Fibroblast of skin of left quadriceps (primary cell): ENCODE measurements around the gene SYCP3.
A peak's percentile ranks its signal among the peaks of the same experiment; 100 is the strongest.

Source experiments
- DNase-seq, 2 experiments: peaks; one replicate each; pipeline ENCODE4 v3.0.0-alpha.2; 2013; ENCODE audit warnings: low read depth in 2 of 2

SYCP3 gene

DNA sequence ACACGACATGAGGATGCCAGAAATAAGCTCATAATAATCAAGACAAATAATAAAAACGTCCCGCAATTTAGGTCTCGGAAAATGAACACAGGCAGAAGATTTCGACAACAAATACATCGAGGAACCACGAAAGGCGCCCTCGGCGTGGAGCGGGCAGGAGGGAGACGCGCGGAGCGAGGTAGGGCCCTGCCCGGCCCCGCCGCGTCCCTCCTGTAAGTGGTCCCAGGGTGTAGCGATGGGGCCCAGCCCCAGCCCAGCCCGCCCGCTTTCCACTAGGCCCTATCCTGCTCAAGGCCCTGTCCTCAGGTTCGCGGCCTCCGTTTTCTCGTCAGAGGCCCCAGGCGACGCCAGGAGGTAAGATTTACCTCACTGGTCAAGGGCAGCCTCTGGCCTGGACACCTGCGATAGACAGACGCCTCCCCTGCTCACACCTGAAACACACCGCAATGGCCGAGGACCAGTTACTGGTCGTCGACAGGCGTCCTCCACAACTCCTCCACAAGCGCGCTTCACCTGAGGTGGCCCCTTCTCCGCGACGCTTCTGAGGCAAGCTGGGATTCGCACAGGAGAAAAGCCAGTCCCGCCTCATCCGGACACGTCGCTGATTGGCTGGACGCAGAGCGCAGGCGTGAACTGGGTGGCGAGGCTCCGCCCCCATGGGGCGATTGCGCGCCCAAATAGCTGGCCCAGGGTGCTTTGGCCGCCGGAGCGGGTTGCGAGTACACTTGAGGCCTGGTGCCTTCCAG lies at the start of gene SYCP3:
Gene SYCP3 (minus strand): TSS at position 543 of the 746 bp plus-strand sequence. CDS start 1,527 bp downstream, outside the sequence.
- no peak for DNase-seq

GRCh38 chr12:101785671-101786070 lies 46.4 kb upstream of the SYCP3 start:
- DNase-seq: no peak

DNA sequence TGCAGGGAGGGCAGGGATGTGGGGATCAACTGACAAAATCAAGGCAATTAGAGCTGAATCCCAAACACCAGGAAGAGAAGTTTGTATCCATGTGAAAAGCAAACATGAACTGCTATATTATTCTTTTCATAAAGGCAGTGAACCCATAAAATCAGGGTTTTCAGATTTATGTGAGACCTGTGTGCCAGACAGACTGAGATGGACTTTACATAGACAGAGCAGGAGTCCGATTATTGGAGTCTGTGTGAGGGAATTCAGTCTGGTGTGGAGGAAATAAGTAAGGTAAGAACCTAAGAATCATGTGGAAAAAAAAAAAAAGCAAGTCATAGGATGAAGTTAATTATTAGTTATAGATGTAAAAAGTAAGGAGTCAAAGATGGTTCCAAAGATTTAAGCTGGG lies 45.1 kb upstream of the SYCP3 start:
- DNase-seq: no peak

- no peak for DNase-seq
Observed at GRCh38 chr12:101783838-101784237, 44.6 kb upstream of the SYCP3 start.

GRCh38 chr12:101783150-101783549 lies 43.9 kb upstream of the SYCP3 start:
- DNase-seq: no peak

- DNase-seq: peak; percentile 11 to 17
Observed at GRCh38 chr12:101782273-101782731, 43.0 kb upstream of the SYCP3 start.

DNA sequence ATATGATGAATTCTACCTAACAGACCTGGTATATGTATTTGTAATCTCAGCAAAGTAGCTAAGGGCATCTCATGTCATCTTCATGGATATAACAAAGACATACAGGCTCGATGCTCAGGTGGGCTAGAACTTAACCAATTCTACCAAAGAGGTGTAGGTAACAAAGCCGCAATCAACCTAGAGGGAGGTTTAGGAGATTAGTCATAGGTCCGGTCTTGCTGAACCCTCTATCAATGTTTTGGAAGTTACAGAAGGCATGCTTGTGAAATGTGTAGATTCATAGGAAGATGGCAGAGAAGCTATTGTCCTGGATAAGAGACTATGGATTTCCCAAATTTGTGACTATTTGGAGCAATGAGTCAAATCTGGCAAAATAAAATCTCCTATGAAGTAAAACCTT lies 42.6 kb upstream of the SYCP3 start:
- no peak for DNase-seq

- DNase-seq: no peak
Observed at GRCh38 chr12:101780599-101780998, 41.3 kb upstream of the SYCP3 start.

- DNase-seq: no peak
Observed at GRCh38 chr12:101779626-101780025, 40.4 kb upstream of the SYCP3 start.

- DNase-seq: no peak
Observed at GRCh38 chr12:101779200-101779599, 39.9 kb upstream of the SYCP3 start.

DNA sequence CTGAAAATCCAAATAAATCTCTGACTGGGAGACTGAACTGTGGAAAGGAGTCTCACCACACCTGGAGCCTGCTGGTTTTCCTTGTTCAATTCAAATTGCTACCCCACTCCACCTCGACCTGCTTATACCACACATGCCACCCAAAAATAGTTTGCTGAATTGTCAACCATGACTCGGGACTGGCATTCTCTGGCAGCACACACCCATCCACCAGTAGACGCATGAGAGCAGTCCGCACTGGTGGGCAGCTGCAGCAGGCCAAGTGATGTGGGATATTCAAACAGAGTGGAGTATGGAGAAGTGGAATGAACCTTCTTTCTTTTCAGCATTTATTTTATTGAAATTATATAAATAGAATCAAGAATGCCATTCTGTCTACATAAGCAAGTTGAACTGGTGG lies 38.7 kb upstream of the SYCP3 start:
- no peak for DNase-seq

- DNase-seq: no peak
Observed at GRCh38 chr12:101777485-101777884, 38.2 kb upstream of the SYCP3 start.

- no peak for DNase-seq
Observed at GRCh38 chr12:101775816-101776215, 36.6 kb upstream of the SYCP3 start.

GRCh38 chr12:101773650-101774162 lies 34.4 kb upstream of the SYCP3 start:
- DNase-seq: peak; percentile 30 to 34

DNA sequence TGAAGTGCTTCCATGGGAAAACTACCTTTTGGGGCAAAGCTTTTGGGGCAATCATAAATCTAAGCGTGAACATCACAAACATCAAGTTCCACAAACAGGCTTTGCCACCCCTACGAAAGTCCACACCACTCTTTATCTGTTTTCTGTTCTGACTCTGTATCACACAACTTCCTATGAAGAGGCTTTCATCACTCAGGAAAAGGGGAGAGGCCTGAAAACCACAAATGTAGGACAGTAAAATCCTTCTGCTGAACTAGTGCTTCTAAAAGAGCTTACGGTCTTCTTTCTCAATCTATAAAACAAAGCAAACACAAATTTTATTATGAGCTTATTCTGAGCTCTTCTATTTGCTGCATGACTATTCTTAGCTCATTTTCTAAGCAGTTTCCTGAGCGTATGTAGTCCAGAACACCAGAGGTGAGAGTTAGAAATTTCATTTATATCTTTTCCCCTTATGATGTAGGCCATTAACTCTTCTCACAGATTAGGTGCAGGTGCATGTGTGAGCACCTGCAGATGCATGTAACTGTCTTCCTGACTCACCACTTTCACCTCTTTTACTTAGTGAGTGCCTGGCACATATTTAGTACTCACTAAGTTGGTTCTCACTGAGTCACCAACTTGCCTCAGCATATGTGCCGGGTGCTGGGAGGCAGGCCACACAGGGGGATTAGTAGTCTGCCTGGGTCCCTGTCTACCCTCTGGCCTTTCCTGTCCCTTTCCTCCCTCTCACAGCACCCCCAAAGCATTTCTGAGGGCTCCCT lies 32.9 kb upstream of the SYCP3 start:
- DNase-seq: no peak

GRCh38 chr12:101769865-101770264 lies 30.6 kb upstream of the SYCP3 start:
- DNase-seq: no peak

- no peak for DNase-seq
Observed at GRCh38 chr12:101768781-101769180, 29.5 kb upstream of the SYCP3 start.

GRCh38 chr12:101767537-101767936 lies 28.3 kb upstream of the SYCP3 start:
- DNase-seq: no peak

DNA sequence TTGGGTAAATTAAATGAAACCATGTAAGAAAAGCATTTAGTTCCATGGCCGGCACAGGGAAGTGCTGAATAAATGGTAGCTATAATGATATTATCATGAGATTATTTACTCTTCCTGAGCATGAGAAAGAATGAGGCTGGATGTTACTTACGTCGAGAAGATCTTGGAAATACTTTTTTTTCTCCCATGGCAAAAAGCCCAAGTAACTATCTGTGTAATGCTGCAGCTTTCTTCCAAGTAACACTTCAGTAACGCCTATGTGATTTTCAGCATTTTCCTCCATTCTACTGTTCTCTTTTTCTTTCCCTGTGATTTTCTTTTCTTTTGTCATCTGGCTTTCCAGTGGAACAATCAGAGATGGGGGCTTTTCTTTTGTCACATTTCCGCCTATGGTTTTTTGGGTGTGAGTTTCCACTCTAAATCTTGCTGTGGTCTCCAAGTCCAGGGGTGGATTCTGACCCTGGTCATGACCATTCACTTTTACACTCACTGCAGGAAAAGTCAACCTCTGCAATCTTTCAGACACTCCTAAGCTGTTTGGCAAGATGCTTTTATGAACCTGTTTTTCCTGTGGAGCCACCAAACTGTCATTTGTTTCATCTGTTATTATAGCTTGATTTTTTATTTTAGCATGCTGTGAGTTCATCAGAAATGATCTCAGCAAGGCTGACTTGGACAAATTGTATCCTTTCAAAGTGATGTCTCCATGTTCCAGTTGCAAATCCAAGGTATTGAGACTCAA lies 25.0 kb upstream of the SYCP3 start:
- DNase-seq: no peak

GRCh38 chr12:101763246-101763931 lies 24.1 kb upstream of the SYCP3 start:
- no peak for DNase-seq

DNA sequence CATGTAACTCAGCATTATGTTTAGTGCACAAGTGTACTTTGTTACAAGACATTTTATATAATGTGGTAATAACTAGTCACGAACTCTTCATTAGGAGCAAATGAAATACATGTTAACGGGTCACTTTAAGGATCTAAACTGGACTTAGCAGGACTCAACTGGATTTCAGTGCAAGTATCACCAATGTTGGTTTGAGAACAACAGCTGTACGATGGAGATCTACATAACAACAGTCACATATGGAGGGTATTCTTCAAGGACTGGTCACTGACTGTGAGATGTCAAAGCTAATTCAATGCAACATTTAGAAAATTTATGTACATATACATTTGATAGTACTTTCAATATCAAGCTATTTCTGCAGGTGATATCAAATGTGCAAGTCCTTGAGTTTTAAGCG lies 22.5 kb upstream of the SYCP3 start:
- no peak for DNase-seq

DNA sequence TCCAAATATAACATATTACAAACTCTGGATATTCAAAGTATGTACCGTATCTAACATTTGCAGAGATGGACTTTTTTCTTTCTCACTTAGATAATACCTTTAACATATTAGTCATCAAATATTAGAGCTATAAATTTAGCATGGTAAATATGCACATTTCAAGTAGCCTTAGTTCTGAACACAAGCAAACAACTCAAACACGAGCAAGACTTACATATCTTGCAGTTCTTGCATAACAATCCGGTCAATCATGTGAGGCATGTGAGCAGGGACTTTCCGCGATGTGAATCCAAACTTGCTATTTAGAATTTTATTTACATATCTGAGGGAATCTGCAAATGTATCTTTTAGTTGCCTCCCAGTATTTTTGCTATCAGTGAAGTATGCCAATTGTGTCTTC lies 22.1 kb upstream of the SYCP3 start:
- no peak for DNase-seq
